Measurements from ENCODE around the gene SPSB4. TPM values are rescaled to one million over a fixed set of nuclear protein-coding genes. Genes with fewer than 3 reads are reported as not detected.
A peak's percentile ranks its signal among the peaks of the same experiment; 100 is the strongest.

Gene SPSB4
- total and polyA plus RNA-seq, 7 donors = 0.10 to 1.4 (median 0.44) TPM; not detected in 1

DNA sequence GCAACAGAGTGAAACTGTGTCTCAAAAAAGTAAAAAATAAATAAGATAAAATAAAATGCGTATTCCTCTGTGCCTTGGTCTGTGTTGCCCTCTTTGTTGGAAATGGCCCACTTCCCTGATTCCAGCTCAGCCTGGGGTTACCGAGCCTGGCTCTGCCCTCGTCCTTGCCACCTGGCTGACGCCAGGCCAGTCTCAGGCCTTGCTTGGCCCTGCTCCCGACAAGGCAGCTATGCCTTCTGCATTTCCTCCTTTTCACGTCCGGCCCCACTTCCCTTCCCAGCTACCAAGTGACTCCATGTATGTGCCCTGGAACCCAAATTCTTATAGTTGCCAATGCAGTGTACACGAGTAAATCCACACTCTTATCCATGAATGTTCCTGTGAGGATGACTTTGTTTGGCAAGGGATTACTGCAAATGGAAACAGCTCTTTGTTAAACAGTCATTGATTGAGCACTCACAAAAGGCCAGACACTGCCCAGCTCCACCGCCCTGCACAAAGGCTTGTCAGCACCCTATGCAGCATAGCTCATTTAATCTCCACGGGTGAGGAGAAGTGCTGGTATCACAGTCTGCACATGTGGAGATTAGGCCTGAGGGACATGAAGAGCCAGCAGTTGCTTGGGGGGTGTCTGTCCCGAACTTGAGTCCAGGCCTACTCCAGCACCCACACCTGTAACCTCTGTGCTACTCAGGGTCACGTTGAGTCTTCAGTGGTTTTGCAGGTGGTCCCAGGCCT is 25.1 kb downstream of the SPSB4 start:
- WGBS, 2 donors = 76 to 82% methylated on average over 12 of the region's 12 CpGs
- intact Hi-C loops (cut with DNase I) = no loop called here
- Histone ChIP-seq H3K27ac (peak overlapping the region; percentile 56 to 82 (median 78)), H3K4me1 (peaks cover 0 to 21% (median 20%) of the 10 kb centered on the region in 4 donors), H3K4me3 (peak overlapping the region in 1 of 4 donors; percentile 45), H3K27me3 (no peaks in the 10 kb centered on the region), H3K9me3 (no peaks in the 10 kb centered on the region), H3K36me3 (no peaks in the 10 kb centered on the region)
- TF ChIP-seq EP300 (IDR thresholded peaks at IDR 0.05) = no peak
- TF ChIP-seq, protein P1, sequence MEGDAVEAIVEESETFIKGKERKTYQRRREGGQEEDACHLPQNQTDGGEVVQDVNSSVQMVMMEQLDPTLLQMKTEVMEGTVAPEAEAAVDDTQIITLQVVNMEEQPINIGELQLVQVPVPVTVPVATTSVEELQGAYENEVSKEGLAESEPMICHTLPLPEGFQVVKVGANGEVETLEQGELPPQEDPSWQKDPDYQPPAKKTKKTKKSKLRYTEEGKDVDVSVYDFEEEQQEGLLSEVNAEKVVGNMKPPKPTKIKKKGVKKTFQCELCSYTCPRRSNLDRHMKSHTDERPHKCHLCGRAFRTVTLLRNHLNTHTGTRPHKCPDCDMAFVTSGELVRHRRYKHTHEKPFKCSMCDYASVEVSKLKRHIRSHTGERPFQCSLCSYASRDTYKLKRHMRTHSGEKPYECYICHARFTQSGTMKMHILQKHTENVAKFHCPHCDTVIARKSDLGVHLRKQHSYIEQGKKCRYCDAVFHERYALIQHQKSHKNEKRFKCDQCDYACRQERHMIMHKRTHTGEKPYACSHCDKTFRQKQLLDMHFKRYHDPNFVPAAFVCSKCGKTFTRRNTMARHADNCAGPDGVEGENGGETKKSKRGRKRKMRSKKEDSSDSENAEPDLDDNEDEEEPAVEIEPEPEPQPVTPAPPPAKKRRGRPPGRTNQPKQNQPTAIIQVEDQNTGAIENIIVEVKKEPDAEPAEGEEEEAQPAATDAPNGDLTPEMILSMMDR (IDR thresholded peaks at IDR 0.05) = no peak
- no peak for TF ChIP-seq POLR2A (IDR thresholded peaks at IDR 0.05)
- TF ChIP-seq POLR2AphosphoS5 (IDR thresholded peaks at IDR 0.05) = no peak
- DNase-seq = peak; percentile 60

DNA sequence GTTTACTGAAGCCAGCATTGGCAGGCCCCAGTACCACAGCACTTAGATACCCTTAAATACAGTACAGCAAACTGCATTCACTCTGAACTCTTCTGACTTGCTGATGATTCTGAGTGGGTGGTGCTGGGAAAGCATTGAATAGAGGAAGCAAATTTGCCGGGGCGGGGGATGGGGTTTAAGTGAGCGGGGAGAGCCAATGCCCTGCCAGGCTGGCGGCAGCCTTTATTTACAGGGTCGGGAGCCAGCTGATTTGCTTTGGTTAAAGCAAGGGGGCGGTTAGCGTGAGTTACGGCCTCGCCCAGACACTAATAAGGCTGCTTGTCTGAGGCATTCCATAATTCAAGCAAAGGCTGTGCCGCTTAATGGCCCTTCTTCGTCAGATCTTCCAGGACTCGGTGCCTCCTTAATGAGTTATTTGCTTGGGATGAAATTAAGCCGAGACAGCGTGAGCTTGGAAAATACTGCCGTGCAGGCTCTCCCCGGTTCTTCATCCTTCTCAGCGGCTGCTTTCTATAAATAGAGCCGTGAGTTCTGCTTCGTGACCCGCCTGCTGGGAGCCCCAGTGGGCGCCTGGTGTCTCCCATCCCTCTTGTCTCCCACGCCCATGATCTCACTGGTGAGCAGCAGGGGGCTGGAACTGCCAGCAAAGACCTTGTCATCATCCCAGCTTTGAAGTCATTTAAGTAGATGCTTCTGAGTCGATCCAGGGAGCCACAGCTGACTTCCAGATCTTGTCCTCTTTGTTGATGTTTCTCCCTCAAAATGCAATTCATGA is 25.8 kb downstream of the SPSB4 start:
- Histone ChIP-seq H3K4me3 (peak overlapping the region; percentile 19 to 45 (median 32)), H3K4me1 (peaks cover 0 to 21% (median 20%) of the 10 kb centered on the region in 4 donors), H3K27me3 (no peaks in the 10 kb centered on the region), H3K36me3 (no peaks in the 10 kb centered on the region), H3K9me3 (no peaks in the 10 kb centered on the region), H3K27ac (peak overlapping the region; percentile 56 to 82 (median 78))
- intact Hi-C loops (cut with DNase I) = no loop called here
- TF ChIP-seq EP300 (IDR thresholded peaks at IDR 0.05) (no peak), POLR2AphosphoS5 (IDR thresholded peaks at IDR 0.05) (peak in 1 of 4 donors; percentile 8)
- 10 to 11% methylated on average over 23 of the region's 23 CpGs for WGBS, 2 donors
- DNase-seq = peak; percentile 76

DNA sequence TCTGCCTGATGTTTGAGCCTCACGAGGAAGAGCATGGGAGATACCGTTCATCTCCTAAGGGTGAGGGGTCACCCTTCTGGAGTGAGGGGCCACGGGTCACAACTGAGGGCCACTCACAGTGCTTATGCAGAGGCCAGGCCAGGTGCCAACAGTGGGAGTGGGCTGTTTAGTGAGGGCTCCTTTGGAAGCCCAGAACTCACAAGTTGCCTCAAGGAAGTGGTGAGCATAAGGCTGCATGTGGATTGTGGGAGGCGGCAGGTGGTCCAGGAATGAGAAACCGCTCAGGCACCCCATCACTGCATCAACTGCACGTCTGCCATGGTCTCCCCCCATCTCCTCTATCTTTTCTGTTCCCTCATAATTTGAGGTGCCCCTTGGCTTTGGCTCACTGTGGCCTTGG is 26.5 kb downstream of the SPSB4 start:
- Histone ChIP-seq H3K27me3 (no peaks in the 10 kb centered on the region), H3K4me3 (peak overlapping the region in 2 of 4 donors; percentile 23 to 45), H3K36me3 (no peaks in the 10 kb centered on the region), H3K4me1 (peaks cover 0 to 21% (median 20%) of the 10 kb centered on the region in 4 donors), H3K9me3 (no peaks in the 10 kb centered on the region), H3K27ac (peak overlapping the region; percentile 56 to 82 (median 78))
- DNase-seq = peak; percentile 61
- 80 to 86% methylated on average over 6 of the region's 6 CpGs for WGBS, 2 donors
- intact Hi-C loops (cut with DNase I) = no loop called here
- no peak for TF ChIP-seq POLR2A (IDR thresholded peaks at IDR 0.05)
- no peak for TF ChIP-seq POLR2AphosphoS5 (IDR thresholded peaks at IDR 0.05)
- TF ChIP-seq, protein P1 (IDR thresholded peaks at IDR 0.05) = no peak
- no peak for TF ChIP-seq EP300 (IDR thresholded peaks at IDR 0.05)

DNA sequence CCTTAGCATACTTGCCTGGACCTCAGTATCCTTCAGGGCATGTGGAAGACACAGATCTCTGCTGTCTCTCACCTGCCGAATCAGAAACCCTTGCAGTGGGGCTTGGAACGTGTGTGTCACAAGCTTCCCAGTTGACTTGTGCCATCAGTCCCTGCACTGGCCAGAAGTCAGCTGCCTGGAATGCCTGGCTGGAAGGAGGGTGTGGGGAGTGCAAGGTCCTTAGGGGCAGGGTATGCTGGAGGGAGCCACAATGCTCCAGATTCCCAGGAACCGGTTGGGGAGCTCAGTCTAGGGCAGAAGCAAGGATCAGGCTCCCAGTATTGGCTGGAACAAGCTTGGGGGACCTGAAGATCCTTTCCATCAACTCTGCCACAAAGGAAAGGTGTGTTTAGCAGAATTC is 27.1 kb downstream of the SPSB4 start:
- WGBS, 2 donors = 75 to 85% methylated on average over 3 of the region's 3 CpGs
- peak; percentile 41 for DNase-seq
- Histone ChIP-seq H3K27me3 (no peaks in the 10 kb centered on the region), H3K27ac (no peak overlapping the region), H3K36me3 (no peaks in the 10 kb centered on the region), H3K4me1 (peaks cover 0 to 21% (median 20%) of the 10 kb centered on the region in 4 donors), H3K4me3 (no peak overlapping the region), H3K9me3 (no peaks in the 10 kb centered on the region)
- TF ChIP-seq EP300 (IDR thresholded peaks at IDR 0.05) (no peak), POLR2AphosphoS5 (IDR thresholded peaks at IDR 0.05) (no peak)
- intact Hi-C loops (cut with DNase I) = no loop called here

DNA sequence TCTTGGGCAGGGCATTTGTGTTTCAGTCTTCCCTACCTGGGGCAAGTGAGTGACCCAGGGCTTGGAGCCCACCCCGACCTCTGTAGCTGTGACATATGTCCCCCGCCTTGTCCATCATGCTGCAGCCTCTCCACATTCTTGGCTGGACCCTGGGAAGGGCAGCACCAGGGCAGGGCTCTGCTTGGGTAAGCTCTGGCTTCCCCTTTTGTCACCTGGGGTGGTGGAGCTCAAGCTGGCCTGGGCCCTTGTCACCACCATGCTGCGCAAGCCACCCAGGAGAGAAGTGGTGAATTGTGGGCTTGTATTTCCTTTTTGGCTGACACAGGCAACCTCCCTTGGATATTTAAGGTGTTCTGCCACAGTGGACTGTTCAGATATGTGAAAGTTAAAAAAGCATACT is 29.3 kb downstream of the SPSB4 start:
- Histone ChIP-seq H3K36me3 (no peaks in the 10 kb centered on the region), H3K27ac (no peak overlapping the region), H3K27me3 (no peaks in the 10 kb centered on the region), H3K4me3 (no peak overlapping the region), H3K4me1 (peaks cover 0 to 21% (median 20%) of the 10 kb centered on the region in 4 donors), H3K9me3 (no peaks in the 10 kb centered on the region)
- 78 to 83% methylated on average over 3 of the region's 3 CpGs for WGBS, 2 donors
- no peak for DNase-seq
- TF ChIP-seq POLR2A (IDR thresholded peaks at IDR 0.05) (no peak), EP300 (IDR thresholded peaks at IDR 0.05) (no peak), POLR2AphosphoS5 (IDR thresholded peaks at IDR 0.05) (no peak)
- TF ChIP-seq, protein P1 (IDR thresholded peaks at IDR 0.05) = no peak
- intact Hi-C loops (cut with DNase I) = no loop called here
